NCI-H2171 (cell line): ENCODE results near the gene TAS2R14.

ENCODE experiments used
- DNase-seq: peaks from one replicate; lab custom pipeline; 2025; lab: John Stamatoyannopoulos, UW

Gene TAS2R14, protein sequence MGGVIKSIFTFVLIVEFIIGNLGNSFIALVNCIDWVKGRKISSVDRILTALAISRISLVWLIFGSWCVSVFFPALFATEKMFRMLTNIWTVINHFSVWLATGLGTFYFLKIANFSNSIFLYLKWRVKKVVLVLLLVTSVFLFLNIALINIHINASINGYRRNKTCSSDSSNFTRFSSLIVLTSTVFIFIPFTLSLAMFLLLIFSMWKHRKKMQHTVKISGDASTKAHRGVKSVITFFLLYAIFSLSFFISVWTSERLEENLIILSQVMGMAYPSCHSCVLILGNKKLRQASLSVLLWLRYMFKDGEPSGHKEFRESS

DNA sequence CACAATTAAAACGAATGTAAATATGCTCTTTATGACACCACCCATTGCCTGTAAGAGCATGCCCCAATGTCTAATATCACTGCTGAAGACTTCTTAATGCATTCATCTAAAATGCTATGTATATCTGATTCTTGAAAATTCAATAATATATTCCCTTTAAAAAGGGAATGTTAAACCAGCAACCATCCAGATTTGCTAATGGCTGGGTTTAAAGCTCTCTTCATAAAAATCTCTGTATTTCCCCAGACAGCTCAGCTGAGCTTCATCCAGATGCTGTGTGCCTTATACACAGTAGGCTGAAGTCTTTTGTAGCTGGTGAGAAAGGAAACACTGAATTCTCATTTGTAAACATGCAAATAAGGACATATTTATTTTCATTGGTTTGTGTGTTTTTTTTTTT is at the start of gene TAS2R14:
TAS2R14 (minus strand) TSS at position 101 of the 400 bp plus-strand sequence; CDS start at position 45, 56 bp downstream.
- no peak for DNase-seq

DNA sequence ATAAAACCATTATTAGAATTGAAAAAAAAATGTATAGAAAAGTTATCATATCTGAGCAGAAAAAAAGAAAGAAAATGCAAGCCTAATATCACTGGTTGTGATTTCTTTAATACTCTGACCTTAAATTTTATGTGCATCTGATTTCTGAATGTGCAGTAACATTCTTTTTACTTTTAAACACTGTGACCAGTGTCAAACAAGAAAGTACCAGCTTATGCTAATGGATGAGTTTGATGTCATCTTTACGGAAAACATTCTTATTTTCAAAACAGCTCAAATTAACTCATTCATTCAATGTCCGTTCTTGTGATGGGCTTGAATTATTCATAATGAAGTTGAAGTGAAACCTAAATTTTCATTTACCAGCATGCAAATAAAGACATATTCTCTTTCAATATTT is 47.7 kb upstream of the TAS2R14 start, which contains the start of gene TAS2R50:
TAS2R50 (minus strand) TSS at position 101 of the 400 bp plus-strand sequence; CDS start at position 49, 52 bp downstream.
- DNase-seq, result no peak

DNA sequence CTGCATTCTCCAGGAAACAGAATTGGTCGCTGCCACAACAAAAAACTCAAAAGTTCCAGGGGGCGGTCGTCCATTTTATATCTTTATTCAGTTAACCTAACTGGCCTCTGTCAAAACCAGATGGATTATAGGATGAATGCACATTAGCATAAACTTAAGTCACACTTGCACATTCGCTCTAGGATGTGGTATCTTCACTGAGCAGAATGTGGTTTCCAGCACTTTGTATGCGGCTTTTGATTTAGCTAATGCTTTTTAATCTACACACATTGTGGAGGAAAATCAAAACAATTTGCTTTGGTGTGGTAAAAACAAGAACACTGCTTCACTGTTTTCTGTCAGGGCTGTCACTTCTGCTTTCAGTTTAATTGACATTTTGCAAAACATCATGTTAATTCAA is 43.2 kb upstream of the TAS2R14 start:
- no peak for DNase-seq

DNA sequence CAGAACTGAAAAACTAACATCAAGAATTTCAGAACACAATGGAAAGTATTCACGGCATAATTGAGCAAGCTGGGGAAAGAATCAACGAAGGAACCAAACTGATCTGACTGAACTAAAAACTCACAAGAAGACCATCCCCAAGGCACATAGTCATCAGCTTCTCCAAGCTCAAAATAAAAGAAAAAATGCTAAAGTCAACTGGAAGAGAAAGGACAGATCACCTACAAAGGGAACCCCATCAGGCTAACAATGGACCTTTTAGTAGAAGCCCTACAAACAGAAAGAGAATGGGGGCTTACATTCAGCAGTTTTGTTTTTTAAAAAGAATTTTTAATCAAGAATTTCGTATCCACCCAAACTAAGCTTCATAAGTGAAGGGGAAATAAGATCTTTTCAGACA is 35.9 kb upstream of the TAS2R14 start:
- no peak for DNase-seq

DNA sequence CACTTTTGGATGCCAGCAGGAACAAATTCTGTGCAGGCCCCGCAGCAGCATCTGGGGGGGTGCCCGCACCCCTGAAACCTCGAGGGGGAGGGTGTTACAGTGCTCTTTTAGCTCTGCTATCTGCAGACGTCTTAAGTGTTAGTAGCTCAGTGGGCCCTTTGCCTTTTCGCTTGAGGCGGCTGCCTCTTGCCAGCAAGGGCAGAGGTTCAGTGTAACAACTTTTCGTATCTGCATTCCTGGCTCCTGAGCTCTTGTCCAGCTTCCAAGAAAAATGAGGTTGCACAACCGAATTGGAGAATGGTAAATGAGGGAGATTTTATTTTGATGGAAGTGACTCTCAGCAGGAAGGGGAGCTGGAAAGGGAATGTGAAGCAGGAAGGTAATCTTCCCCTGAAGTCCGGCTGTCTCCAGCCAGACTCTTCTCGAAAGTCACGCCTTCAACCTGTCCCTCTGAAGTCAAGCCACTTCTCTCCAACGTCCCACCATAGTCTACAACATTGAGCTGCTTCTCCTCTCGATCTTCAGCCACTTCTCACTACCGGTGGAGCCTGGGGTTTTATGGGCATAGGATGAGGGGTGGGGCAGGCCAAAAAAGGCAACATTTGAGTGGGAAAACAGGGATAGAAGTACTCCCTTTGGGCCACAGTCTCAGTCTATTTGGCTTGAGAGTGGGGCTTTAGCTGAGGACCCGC is 29.8 kb upstream of the TAS2R14 start:
- DNase-seq, result no peak

DNA sequence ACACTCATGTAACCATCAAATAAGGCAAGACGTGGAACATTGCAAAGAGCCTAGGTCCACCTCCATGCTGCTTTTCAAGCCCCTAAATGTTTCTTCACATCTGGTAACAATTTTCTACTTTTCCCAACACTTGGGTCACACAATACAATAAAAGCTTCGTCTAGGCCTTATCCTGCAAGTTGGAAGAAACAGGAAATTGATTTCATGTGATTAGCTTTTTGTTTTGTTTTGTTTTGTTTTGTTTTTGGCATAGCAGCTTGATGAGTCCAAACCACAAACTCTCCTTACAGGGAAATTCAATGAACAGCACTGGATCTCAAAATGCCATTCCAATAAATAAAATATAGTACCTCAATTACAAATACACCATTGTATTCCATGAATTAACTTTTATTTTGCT is 28.3 kb upstream of the TAS2R14 start:
- DNase-seq, result no peak

DNA sequence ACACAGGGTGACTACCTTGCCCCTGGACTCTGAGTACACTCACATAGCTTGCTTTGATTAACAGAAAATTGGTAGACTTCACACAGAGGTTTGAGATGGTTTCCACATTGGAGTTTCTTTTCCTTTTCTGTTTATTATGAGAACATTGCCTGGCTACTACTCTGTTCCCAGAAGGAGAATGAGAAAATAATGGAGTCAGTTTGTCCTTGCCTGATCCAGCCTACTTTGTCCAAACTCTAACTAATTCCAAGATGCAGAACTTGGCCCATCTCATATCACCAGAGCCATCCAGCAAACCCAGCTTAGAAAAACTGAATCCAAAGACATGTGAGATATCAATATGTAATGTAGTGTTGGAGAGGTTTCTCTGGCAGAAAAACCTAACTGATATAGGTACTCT is 27.3 kb upstream of the TAS2R14 start:
- DNase-seq, result no peak

DNA sequence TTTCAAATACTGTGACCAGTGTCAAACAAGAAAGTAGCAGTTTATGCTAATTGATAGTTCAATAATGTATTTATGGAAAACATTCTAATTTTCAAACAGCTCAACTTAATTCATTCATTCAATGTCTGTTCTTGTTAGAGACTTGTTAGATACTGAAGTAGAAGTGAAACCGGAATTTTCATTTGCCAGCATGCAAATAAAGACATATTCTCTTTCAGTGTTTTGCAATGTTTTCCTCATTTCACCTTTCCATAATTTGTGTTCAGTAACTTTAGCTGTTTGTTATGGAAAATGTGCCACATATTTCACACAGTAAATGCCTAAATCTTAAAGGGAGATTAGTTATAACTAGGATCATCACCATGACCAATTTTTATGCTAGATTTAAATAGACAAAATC is 26.4 kb upstream of the TAS2R14 start:
- DNase-seq, result no peak

DNA sequence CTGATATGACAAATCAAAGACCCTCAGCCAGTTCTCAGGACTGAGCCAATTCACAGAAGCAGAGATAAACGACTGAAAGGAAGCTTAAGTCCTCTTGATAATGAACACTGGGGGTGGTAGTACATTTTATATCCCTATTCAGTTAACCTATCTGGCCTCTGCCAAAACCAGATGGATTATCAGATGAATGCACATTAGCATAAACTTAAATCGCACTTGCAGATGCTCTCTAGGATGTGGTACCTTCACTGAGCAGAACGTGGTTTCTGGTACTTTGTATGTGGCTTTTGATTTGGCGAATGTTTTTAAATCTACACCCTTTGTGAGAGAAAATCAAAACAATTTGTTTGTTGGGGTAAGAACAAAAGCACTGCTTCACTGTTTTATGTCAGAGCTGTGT is 21.1 kb upstream of the TAS2R14 start:
- no peak for DNase-seq

DNA sequence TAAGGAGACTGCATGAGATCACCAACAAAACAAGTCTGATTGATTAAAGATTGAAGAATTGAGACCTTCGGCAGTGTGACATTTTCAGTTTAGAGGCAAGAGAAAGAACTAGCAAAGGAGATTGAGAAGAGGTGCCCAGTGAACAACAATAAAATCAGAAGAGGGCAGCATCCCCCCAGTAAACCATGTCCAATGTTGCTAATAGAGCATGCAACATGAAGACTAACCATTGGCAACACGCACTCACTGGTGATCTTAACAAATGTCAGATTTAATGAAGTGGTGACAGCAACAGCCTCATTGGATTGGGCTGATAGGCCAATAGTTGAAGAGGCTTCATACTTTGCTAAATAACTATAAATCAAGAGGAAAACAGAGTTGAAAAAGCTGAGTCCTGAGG is 20.7 kb upstream of the TAS2R14 start:
- no peak for DNase-seq

DNA sequence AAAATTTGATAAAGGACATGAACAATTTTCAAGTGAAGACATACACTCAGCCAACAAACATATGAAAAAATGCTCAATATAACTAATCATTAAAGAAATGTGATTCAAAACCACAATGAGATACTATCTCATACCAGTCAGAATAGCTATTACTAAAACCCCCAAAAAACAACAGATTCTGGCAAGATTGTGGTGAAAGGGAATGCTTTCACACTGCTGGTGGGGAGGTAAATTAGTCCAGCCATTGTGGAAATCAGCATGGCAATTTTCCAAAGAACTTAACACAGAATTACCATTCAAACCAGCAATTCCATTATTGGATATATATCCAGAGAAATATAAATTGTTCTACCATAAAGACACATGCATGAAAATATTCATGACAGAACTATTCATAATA is 18.7 kb upstream of the TAS2R14 start:
- DNase-seq, result no peak

DNA sequence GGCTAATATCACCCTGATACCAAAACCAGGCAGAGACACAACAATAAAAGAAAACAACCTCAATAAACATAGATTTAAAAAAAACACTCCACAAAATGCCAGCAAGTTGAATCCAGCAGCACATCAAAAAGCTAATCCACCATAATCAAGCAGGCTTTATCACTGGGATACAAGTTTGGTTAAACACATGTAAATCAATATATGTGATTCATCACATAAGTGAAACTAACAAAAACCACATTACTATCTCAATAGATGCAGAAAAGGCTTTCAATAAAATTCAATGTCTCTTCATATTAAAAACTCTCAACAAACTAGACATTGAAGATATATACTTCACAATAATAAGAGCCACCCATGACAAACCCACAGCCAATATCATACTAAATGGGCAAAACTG is 17.0 kb upstream of the TAS2R14 start:
- DNase-seq, result no peak

DNA sequence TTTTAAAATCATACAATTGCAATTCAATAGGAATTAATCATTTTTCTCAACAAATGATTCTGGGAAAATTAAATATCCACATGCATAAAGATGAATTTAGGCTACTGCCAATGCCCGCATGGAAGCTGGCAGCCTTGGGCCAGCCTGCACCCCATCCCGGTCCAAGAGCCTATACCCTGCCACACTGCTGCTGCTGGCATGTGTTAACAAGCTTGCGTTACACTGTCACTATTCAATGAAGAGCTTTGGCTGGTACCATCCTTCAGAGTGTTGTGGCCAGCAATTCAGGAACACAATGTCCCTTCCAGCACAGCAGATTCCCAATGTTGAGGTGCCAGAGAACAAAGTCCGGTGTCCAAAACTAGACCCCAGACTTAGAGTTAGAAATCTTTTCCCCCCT is 13.6 kb upstream of the TAS2R14 start:
- no peak for DNase-seq

DNA sequence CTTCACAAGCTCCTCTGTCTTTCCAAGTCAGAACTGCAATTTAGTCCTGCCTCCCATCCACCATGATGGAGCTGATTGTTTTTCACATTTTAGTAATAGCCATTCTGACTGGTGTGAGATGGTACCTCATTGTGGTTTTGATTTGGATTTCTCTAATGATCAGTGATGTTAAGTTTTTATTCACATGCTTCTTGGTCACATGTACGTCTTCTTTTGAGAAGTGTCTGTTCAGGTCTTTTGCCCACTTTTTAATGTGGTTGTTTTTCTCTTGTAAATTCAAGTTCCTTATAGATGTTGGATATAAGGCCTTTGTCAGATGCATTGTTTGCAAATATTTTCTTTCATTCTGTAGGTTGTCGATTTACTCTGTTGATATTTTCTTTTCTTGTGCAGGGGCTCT is 4.1 kb upstream of the TAS2R14 start:
- no peak for DNase-seq

DNA sequence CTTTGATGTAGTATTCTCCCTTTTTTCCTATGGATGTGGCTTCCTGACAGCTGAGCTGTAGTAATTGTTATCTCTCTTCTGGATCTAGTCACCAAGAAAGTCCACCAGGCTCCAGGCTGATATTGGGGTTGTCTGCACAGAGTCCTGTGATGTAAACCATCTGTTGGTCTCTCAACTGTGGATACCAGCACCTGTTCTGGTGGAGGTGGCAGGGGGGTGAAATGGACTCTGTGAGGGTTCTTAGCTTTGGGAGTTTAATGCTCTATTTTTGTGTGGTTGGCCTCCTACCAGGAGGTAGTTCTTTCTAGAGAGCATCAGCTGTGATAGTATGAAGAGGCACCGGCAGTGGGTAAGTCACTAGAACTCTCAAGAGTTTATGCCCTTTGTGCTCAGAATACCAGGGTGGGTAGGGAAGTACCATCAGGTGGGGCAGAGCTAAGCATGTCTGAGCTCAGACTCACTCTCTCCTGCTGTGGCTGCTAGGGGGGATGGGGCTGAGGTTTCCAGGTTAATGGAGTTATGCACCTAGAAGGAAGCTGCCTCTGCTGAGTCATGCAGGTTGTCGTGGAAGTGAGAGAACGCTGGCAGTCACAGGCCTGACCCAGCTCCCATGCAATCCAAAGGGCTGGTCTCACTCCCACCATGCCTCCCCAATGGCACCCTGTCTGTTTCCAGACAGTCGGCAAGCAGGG is 3.0 kb upstream of the TAS2R14 start:
- DNase-seq, result no peak

DNA sequence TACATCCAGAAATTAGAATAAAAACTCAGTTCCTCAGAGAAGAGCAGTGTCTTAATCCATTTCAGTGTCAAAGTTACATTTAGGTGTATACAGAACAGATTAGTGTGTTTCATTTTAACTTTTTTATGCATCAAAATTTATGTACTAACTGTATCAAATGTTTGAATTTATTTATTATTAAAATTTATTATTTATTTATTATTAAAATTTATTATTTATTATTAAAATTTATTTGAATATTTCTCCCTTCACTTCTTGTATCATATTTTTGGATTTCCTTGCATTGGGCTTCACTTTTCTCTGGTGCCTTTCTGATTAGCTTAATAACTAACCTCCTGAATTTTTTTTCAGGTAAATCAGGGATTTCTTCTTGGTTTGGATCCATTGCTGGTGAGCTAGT is 2.3 kb upstream of the TAS2R14 start:
- no peak for DNase-seq

DNA sequence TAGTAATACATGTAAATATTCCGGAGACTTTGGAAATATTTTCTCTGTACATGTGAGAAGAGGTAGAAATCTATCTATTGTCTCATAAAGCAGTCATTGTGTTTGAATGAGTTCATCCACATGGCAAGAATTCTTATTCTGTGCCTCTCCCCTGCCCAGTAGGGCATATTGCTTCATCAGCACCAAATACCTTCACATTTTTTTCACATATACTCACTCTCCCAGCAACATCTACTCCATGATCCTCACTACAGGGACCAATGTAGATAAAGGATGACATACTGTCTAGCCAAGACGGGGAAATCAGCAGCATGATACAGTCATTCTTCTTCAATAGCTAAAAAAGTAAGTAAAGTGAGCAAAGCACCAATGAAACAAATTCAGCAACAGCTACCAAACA is 1.3 kb upstream of the TAS2R14 start:
- no peak for DNase-seq

DNA sequence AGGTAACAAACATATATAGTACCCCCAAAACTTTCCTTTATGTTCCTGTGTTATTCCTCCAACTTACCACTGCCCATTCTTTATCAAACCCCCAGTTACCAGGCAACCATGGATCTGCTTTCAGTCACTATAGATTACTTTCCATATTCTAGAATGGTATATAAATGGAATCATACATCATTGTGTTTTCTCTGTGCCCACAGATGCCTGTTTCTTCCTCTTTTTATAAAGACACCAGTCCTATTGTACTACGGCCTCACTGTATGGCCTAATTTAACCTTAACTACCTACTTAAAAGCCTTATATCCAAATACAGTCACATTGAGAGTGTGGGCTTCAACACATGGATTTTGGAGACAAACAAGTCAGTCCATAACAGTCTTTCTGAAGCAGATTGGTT is 2.6 kb downstream of the TAS2R14 start:
- DNase-seq, result no peak

DNA sequence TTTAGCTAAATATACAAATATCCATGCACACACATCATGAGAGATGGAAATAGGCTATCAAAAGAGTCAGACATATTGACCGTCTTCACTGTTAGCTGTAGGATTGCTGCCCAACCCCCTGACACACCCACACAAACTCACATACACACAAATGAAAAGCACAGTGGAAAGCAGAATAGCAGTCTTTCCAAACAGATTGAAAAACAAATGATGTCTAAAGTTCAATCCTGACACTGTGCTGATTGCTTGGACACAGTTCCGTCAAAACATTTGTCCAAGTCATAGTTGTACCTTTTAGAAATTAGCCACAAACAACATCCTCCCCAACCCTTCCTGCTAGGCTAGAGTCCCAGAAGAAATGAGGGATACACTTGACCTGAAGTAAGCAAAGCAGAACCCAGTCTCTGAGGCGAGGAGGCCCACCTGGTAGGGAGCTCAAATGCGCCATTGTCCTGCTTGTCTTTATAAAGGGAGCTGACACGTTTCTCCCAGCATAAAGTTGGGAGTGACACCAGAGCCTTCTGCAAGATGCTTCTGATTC is 10.2 kb downstream of the TAS2R14 start, which contains the start of gene PRH2:
PRH2 (plus strand) TSS at position 491 of the 541 bp plus-strand sequence; CDS start at position 529, 38 bp downstream.
- DNase-seq, result no peak

DNA sequence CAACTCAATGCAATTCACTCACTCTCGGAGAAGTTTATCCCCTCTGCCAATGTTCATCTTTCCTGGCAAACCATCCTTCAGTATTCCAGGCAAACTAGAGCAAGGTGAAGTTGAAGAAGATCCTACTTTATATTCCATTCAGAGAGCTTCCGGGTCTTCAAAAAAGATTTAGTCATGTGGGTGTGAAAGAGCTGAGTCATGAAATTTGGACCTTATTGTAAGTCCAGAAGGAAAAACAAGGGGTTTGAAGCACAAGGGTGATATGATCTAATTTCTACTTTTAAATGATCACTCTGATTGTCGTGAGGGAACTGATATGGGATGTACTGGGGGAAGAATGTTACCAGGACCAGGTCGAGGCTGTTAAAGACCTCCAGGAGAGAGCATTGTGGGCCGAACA is 12.8 kb downstream of the TAS2R14 start:
- DNase-seq, result no peak

DNA sequence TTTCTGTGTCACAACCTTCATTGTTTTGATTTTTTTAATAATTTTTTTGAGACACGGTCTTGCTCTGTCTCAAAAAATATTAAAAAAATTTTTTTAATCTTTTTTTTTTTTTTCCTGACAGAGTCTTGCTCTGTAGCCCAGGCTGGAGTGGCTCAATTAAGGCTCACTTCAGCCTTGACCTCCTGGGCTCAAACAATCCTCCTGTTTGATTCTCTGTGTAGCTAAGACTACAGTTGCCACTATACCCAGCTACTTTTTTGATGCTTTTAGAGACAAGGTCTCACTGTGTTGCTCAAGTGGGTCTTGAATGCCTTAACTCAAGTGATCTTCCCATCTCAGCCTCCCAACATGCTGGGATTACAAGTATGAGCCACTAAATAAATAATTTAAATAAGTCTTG is 19.3 kb downstream of the TAS2R14 start:
- DNase-seq, result no peak

DNA sequence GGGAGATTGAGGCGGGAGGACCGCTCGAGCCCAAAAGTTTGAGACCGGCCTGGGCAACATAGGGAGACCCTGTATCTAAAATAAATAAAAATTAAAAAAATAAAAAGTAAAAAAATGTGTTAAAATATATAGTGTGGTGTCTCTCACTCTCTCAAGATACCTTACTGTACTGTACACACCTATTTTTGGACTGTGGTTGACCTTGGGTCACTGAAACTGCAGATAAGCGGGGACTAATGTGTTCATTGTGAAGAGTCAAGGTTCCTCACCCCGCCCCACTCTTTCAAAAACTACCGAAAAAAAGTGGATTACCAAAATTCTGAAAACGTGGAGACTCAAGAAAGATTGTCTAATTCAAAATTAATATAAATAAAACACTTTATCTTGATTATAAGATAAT is 28.7 kb downstream of the TAS2R14 start:
- no peak for DNase-seq

DNA sequence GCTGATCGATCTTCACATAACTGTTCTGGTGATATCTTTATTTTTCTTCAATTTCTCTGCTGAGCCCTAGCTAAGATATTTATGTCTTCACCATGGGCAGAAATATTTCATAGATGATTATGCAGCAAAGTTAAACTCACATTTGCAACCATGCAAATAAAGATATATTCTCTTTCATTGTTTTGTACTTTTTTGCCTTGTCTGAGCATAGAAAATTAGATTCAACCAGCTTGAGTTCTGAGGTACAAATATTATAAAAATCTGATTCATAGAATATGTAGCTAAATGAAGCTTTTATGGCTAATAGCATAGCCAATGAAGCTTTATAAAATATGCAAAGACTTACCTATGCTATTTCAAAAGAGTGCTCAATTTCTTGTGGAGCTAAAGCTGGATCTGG is 29.6 kb downstream of the TAS2R14 start, which contains the start of gene TAS2R13:
TAS2R13 (minus strand) TSS at position 101 of the 400 bp plus-strand sequence. CDS start 264 bp downstream, outside the sequence.
- DNase-seq, result no peak
